ENCODE measurements around the gene ZNF570. TPM values are rescaled to one million over a fixed set of nuclear protein-coding genes. Genes with fewer than 3 reads are reported as not detected.

Gene ZNF570
- total RNA-seq, result 8.6 and 9.2 TPM in 2 replicates

GRCh38 chr19:37468961-37469777 lies at the start of gene ZNF570:
TSS of gene ZNF570 (plus strand) at chr19:37469356. CDS start at chr19:37470355, 999 bp downstream.
- DNase-seq (ENCODE audit: extremely low read depth, low read depth, low spot score), result no peak

DNA sequence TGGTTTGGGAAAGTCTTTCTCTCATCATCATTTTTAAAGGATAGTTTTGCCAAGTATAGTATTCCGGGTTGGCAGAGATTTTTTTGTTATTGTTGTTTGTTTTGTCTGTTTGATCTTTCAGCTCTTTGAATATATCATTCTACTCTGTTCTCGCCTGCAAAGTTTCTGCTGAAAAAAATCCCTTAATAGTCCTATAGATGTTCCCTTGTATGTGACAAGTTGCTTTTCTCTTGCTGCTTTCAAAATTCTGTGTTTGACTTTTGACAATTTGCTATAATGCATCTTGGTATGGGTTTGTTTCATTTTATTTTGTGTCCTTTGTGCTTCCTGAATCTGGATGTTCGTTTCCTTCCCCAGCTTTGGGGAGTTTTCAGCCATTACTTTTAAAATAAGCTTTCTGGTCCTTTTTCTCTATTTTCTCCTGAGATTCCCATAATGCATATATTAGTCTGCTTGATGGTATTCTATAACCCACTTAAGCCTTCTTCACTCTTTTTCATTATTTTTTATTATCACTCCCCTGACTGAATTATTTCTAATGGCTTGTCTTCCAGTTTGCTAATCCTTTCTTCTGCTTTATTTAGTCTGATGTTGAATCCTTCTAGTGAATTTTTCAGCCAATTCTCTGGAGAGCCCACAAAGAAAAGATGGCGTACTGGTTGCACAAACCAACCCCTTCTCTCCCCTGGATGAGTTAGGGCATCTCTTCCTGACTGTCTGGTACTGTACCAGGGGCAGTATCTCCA lies 16.5 kb upstream of the ZNF570 start:
- DNase-seq (ENCODE audit: extremely low read depth, low read depth, low spot score), result no peak

DNA sequence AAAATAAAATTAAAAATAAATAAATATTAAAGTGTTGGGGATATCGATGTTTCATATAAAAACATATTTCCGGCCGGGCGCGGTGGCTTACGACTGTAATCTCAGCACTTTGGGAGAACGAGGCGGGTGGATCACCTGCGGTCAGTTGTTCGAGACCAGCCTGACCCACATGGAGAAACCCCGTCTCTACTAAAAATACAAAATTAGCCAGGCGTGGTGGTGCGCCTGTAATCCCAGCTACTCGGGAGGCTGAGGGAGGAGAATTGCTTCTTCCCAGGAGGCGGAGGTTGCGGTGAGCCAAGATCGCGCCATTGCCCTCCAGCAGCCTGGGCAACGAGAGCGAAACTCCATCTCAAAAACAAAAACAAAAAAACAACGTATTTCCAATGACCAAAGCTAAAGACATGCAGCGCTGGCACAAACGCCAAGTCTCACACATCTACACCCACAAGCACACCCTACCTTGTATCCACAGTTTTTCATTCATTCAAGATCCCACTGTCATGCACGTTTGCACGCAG lies 2.8 kb upstream of the ZNF570 start:
- DNase-seq (ENCODE audit: extremely low read depth, low read depth, low spot score), result no peak

DNA sequence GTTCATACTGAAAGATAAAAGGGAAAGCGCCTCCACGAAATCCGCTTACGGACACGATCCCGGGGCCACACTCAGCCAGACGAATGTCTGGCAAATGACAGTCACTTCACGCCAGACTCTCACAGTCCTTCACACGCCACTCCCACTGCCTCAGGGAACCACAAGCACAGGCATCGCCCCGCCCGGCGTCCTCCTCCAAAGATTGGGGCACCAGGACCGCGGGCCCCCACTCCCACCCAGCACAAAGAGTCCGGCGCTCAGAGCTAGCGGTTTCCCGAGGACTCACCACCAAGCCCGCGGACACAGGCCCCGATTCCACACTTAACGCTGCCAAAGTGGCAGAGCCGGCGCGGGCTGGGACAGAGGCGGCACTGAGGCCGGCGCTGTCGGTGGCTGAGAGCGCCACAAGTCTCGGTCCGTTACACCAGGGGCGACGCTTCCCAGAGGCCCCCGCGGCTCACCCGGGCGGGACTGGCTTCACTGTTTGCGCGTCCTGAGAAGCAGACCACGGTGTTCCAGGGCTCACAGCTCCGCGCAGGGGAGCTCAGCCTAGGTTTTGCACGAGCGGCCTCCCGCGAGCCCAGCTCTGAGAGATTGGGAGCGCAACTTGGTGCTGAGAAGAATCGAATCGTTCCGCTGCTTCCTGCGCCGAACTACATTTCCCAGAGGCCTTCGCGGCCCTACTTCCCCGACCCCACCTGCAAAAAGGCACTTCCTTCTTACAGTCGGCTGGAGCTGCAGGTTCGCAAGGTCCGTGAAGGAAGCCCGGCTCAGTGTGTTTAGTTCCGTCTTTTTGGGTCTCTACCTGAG lies 2.2 kb upstream of the ZNF570 start, which contains the start of gene ZNF569:
ZNF569 (minus strand) TSS at position 647 of the 810 bp plus-strand sequence. CDS start 22,523 bp downstream, outside the sequence.
- DNase-seq (ENCODE audit: extremely low read depth, low read depth, low spot score), result peak; percentile 69

DNA sequence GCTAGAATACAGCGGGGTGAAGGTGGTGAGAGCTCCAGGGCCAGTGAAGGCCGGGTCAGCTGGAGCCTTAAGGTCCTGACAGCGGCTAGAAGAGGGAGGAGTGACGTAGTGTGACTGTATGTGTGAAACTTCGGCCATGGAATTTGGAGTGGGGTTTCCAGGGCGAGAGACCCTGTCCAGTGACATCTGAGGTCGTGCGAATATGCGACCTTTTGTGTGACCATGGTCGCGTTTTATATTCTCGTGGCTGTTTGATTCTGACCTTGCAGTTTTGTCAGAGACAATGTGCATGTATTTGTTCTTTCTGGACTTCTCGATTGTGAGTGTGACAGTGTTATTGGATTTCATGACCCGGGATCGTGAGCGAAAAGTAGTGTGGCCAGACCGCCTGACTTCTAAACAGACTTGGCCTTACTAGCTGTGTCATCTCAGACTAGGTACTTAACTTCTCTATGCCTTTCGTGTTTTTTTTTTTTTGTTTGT lies 1.5 kb upstream of the ZNF570 start:
- no peak for DNase-seq (ENCODE audit: extremely low read depth, low read depth, low spot score)

DNA sequence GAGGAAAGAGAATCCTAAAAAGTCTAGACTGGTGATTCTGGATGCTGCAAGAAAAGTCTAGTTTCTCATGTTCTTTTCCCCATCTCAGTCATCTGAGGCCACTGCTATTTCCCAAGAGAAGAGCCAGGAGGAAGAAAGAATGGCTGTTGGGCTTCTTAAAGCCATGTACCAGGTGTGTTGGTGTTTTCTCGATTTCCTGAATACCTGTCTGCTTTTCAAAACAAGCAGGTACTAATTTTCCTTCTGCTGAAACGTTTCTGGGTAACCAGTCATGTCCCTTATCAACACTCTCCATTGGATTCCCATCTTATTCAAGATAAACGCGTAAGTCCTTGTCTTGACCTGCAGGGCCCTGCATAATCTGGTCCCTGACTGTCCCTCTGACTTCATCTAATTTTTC lies 1.1 kb downstream of the ZNF570 start:
- no peak for DNase-seq (ENCODE audit: extremely low read depth, low read depth, low spot score)

DNA sequence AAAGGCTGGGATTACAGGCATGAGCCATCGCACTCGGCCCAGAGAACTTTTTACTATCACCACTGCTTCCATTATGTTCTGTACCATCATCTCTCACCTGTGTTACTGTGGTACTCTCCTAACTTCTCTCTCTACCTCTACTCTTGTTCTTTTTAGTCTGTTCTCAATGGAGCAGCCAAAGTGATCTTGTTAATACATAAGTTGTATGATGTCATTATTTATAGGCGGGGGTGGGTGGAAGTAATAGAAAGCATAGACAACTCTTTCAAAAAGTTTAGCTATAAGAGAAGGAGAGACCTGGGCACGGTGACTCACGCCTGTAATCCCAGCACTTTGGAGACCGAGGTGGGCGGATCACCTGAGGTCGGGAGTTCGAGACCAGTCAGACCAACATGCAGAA lies 3.0 kb downstream of the ZNF570 start:
- no peak for DNase-seq (ENCODE audit: extremely low read depth, low read depth, low spot score)

GRCh38 chr19:37484406-37485168 lies 15.4 kb downstream of the ZNF570 start:
- DNase-seq (ENCODE audit: extremely low read depth, low read depth, low spot score), result no peak

DNA sequence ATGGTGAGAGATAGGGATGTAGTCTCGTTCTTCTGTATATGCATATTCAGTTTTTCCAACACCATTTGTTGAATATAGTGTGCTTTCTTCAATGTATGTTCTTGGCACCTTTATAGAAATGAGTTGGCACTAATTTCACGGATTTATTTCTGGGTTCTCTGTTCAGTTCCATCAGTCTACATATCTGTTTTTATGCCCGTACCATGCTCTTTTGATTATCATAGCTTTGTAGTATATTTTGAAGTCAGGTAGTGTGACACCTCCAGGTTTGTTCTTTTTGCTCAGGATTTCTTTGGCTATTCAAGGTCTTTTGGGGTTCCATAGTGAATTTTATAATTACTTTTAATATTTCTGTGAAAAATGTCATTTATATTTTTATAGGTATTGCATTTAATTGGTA lies 23.1 kb downstream of the ZNF570 start:
- no peak for DNase-seq (ENCODE audit: extremely low read depth, low read depth, low spot score)

- DNase-seq (ENCODE audit: extremely low read depth, low read depth, low spot score), result no peak
These were observed 36.8 kb downstream of the ZNF570 start for GRCh38 chr19:37505958-37506386.

GRCh38 chr19:37506387-37507166 lies 37.4 kb downstream of the ZNF570 start, which contains the start of gene ZNF793:
TSS of gene ZNF793 (plus strand) at chr19:37506939. CDS start at chr19:37523440, 16,501 bp downstream.
- no peak for DNase-seq (ENCODE audit: extremely low read depth, low read depth, low spot score)

GRCh38 chr19:37507167-37507464 lies 38.0 kb downstream of the ZNF570 start:
- no peak for DNase-seq (ENCODE audit: extremely low read depth, low read depth, low spot score)

GRCh38 chr19:37511186-37511585 lies 42.0 kb downstream of the ZNF570 start:
- DNase-seq (ENCODE audit: extremely low read depth, low read depth, low spot score), result no peak

DNA sequence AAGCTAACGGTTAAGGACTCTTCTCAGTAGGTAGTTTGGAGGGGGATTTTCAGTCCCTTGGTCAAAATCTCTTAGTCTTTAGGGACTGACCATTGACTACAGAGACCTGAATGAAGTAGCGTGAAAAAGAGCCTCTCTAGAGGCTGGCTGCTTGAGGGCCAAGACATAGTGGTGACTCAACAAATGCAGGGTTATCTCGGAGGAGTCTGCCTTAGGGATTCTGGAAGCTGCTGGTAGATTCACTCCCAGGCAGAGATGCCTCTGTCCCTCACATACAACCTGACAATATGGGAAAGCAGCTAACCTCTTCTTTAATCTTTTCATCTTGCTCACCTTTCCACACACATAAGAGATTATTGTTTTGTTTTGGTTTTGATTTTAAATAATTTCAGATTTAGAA lies 42.7 kb downstream of the ZNF570 start:
- no peak for DNase-seq (ENCODE audit: extremely low read depth, low read depth, low spot score)

DNA sequence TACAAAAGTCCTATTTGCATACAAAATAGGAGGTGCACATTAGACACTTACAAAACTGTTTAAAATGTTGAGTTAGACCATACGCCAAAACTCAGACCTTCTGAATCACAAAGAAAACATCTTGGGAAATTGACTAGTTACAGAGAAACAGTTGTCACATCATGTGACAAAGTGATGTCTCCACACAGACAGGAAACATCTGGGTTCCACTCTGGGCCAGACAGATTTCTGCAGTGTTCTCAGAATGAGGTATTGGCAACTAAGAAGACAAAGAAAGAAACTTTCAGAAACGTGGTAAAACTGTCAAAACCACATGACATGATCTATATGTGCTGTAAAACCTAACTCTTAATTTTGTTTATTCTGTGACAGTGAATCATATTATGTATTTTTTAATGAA lies 44.2 kb downstream of the ZNF570 start:
- DNase-seq (ENCODE audit: extremely low read depth, low read depth, low spot score), result no peak

GRCh38 chr19:37519890-37520289 lies 50.7 kb downstream of the ZNF570 start:
- DNase-seq (ENCODE audit: extremely low read depth, low read depth, low spot score), result no peak

DNA sequence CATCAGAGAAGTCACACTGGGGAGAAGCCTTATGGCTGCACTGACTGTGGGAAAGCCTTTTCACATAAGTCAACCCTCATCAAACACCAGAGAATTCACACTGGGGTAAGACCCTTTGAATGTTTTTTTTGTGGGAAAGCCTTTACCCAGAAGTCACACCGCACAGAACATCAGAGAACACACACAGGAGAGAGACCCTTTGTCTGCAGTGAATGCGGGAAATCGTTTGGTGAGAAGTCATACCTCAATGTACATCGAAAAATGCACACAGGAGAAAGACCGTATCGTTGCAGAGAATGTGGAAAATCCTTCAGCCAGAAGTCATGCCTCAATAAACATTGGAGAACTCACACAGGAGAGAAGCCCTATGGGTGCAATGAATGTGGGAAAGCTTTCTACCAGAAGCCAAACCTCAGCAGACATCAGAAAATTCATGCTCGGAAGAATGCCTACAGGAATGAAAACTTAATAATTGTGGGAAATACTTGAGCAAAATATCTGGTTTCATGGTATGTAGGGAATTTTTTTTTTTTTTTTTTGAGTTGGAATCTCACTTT lies 68.3 kb downstream of the ZNF570 start:
- DNase-seq (ENCODE audit: extremely low read depth, low read depth, low spot score), result no peak

Measured in glomerular endothelial cell (primary cell).